ENCODE results near the gene FAM120B.

DNA sequence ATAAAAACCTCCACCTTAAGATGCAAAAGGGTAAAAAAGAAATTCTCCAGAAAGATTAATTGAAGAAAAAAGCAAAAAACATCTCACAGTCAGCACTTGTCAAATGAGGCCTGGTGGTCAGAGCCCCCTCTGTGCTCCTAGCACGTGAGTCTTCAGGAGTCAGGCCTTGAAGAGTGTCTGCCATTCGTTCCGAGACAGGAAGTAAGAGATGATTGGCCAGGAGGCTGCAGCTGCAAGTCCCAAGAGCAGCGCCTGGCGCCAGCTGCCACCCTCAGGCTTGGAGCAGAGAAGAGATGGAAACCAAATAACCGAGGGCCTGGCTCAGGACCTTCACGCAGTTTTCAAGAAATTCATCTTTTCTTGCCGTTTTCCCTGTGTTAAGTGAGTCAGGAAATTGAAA, 65.0 kb downstream of the FAM120B start:
- TF ChIP-seq, protein P1, sequence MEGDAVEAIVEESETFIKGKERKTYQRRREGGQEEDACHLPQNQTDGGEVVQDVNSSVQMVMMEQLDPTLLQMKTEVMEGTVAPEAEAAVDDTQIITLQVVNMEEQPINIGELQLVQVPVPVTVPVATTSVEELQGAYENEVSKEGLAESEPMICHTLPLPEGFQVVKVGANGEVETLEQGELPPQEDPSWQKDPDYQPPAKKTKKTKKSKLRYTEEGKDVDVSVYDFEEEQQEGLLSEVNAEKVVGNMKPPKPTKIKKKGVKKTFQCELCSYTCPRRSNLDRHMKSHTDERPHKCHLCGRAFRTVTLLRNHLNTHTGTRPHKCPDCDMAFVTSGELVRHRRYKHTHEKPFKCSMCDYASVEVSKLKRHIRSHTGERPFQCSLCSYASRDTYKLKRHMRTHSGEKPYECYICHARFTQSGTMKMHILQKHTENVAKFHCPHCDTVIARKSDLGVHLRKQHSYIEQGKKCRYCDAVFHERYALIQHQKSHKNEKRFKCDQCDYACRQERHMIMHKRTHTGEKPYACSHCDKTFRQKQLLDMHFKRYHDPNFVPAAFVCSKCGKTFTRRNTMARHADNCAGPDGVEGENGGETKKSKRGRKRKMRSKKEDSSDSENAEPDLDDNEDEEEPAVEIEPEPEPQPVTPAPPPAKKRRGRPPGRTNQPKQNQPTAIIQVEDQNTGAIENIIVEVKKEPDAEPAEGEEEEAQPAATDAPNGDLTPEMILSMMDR (conservative IDR thresholded peaks at IDR 0.05; ENCODE audit: low read depth in 2 of 2) = no peak
- TF ChIP-seq POLR2AphosphoS5 (IDR thresholded peaks at IDR 0.05; ENCODE audit: low read depth) = no peak
- TF ChIP-seq EZH2 (IDR thresholded peaks at IDR 0.05; ENCODE audit: low read depth, unreplicated experiment) = no peak
- TF ChIP-seq EZH2phosphoT487 (IDR thresholded peaks at IDR 0.05; ENCODE audit: unreplicated experiment) = no peak
- no peak for TF ChIP-seq JUNB (IDR thresholded peaks at IDR 0.05; ENCODE audit: unreplicated experiment)
- TF ChIP-seq, protein P2, sequence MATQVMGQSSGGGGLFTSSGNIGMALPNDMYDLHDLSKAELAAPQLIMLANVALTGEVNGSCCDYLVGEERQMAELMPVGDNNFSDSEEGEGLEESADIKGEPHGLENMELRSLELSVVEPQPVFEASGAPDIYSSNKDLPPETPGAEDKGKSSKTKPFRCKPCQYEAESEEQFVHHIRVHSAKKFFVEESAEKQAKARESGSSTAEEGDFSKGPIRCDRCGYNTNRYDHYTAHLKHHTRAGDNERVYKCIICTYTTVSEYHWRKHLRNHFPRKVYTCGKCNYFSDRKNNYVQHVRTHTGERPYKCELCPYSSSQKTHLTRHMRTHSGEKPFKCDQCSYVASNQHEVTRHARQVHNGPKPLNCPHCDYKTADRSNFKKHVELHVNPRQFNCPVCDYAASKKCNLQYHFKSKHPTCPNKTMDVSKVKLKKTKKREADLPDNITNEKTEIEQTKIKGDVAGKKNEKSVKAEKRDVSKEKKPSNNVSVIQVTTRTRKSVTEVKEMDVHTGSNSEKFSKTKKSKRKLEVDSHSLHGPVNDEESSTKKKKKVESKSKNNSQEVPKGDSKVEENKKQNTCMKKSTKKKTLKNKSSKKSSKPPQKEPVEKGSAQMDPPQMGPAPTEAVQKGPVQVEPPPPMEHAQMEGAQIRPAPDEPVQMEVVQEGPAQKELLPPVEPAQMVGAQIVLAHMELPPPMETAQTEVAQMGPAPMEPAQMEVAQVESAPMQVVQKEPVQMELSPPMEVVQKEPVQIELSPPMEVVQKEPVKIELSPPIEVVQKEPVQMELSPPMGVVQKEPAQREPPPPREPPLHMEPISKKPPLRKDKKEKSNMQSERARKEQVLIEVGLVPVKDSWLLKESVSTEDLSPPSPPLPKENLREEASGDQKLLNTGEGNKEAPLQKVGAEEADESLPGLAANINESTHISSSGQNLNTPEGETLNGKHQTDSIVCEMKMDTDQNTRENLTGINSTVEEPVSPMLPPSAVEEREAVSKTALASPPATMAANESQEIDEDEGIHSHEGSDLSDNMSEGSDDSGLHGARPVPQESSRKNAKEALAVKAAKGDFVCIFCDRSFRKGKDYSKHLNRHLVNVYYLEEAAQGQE (IDR thresholded peaks at IDR 0.05; ENCODE audit: unreplicated experiment) = no peak
- TF ChIP-seq, protein P3, sequence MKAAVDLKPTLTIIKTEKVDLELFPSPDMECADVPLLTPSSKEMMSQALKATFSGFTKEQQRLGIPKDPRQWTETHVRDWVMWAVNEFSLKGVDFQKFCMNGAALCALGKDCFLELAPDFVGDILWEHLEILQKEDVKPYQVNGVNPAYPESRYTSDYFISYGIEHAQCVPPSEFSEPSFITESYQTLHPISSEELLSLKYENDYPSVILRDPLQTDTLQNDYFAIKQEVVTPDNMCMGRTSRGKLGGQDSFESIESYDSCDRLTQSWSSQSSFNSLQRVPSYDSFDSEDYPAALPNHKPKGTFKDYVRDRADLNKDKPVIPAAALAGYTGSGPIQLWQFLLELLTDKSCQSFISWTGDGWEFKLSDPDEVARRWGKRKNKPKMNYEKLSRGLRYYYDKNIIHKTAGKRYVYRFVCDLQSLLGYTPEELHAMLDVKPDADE (IDR thresholded peaks at IDR 0.05) = no peak

Measured in GM23338 (cell line).